ENCODE results near the gene DUSP19. TPM values are rescaled to one million over a fixed set of nuclear protein-coding genes. Genes with fewer than 3 reads are reported as not detected.

Gene DUSP19
- total RNA-seq, 4 donors from 2014 or later: 3.9 to 16.7 (median 8.6) TPM

DNA sequence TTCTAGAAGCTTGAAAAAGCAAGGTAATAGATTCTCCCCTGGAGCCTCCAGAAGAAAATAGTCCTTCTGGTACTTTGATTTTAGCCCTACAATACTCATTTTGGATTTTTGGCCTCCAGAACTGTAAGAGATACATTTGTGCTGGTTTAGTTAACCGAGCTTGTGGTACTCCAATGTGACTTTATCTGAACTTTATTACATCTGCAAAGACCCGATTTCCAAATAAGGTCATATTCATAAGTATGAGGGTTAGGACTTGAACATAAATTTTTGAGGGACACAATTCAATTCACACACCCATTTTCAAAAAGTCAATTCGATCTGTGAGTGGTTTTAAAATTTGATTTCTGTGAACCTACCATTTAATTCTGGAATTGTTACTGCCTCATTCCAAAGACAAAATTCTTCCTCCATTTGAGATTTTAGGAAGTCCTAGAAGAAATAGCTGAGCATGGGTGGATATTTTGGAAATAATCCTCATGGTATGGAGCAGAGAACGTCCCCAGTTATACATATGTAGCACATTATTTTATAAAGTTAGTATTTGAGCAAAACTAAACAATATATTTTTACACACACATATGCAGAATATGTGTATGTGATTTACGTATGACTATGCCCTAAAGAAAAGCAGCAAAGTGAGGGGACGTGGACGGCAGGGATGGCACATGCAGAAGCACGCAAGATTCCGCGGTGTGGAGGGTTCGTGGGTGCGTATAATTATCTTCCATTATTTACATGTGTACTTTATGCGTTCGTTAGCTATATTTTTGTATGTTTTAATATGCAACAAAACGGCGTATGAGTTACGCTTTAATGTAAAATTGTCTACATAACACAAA lies 44.8 kb downstream of the DUSP19 start:
- no peak for TF ChIP-seq CTCF (IDR thresholded peaks at IDR 0.05)
- no peak for TF ChIP-seq EP300 (IDR thresholded peaks at IDR 0.05)
- TF ChIP-seq POLR2A (IDR thresholded peaks at IDR 0.05): no peak
- TF ChIP-seq POLR2AphosphoS5 (IDR thresholded peaks at IDR 0.05): no peak
- Histone ChIP-seq H3K4me1 (peaks cover 0 to 15% (median 4%) of the 10 kb centered on the region in 3 donors), H3K27ac (peak overlapping the region; percentile 82 to 94 (median 87)), H3K9me3 (no peaks in the 10 kb centered on the region), H3K36me3 (no peaks in the 10 kb centered on the region), H3K27me3 (no peaks in the 10 kb centered on the region), H3K4me3 (peak overlapping the region; percentile 77 to 80)
- ATAC-seq: no peak
- 5 to 23% methylated on average over 12 to 17 of the region's 17 CpGs for WGBS, 2 donors (ENCODE audit: low coverage in 1 of 2)

DNA sequence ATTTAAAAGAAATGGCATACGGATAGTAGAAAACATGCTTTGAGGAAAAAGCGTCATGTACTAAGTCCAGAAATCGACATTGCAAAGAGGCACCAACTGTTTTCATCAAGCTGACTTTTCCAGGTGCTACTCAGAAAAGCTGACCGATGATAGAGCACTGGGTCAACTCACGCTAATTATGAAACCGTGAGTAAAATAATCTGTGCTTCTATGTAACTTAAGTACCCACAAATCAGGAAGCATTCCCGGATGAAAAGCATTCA lies 45.3 kb downstream of the DUSP19 start:
- ATAC-seq: peak; percentile 33
- Histone ChIP-seq H3K36me3 (peaks cover 0 to 6% of the 10 kb centered on the region in 2 donors), H3K27me3 (no peaks in the 10 kb centered on the region), H3K4me3 (peak overlapping the region; percentile 77 to 80), H3K9me3 (no peaks in the 10 kb centered on the region), H3K4me1 (peaks cover 0 to 15% (median 4%) of the 10 kb centered on the region in 3 donors), H3K27ac (peak overlapping the region; percentile 82 to 94 (median 87))
- 0% methylated on average over 7 of the region's 7 CpGs; no CpG with 5 or more reads in 1 of the 2 donors for WGBS, 2 donors (ENCODE audit: low coverage in 1 of 2)
- no peak for TF ChIP-seq CTCF (IDR thresholded peaks at IDR 0.05)
- TF ChIP-seq POLR2AphosphoS5 (IDR thresholded peaks at IDR 0.05): no peak
- TF ChIP-seq EP300 (IDR thresholded peaks at IDR 0.05): no peak

DNA sequence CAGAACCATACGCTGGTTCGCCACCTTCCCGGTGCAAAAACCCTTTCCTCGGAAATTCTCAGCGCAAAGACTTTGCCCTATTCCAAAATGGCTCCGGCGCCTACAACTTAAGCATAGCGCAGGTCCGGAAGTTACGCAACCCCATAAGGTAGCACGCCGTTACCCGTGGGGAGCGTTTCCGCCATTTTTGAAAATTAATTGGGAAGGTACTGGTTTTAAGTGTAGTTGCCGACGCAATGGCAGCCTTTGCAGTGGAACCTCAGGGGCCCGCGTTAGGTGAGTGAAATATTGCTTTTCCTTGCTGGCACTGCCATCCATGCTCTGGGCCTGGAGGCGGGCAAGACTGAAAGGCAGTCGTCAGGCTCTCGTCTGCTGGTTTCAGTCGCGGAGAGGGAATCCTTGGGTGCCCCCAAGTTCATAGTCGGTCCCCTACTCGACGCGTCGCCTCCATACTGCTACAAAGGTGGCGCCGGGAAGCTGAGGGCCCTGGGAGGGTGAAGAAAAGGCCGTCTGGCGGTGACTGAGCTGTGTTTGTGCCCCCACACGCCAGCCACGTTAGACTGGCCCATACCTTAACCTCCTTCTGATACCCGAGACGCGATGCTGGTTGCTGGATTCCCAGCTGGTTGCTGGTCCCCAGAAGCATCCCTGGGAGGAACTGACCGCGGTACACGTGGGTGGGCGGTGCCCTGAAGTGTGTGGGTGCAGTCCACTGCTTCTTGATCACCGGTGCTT lies 45.8 kb downstream of the DUSP19 start, which contains the start of gene NUP35:
NUP35 (plus strand) TSS at position 222 of the 735 bp plus-strand sequence; CDS start at position 237, 15 bp downstream.
- no peaks in the 10 kb centered on the region for H3K27me3 ChIP-seq
- peak within 1 kb of the TSS; percentile 82 to 94 (median 87) for H3K27ac ChIP-seq
- WGBS, 2 donors (ENCODE audit: low coverage in 1 of 2): 0% methylated on average over 4 to 12 of the region's 43 CpGs
- H3K36me3 ChIP-seq: peaks cover 0 to 9% of the 10 kb centered on the region in 2 donors
- ATAC-seq: peak; percentile 95
- H3K4me1 ChIP-seq: peaks cover 0 to 15% (median 4%) of the 10 kb centered on the region in 3 donors
- H3K4me3 ChIP-seq: peak within 1 kb of the TSS; percentile 77 to 80
- H3K9me3 ChIP-seq: no peaks in the 10 kb centered on the region
- peak in 1 of 2 donors; percentile 14 for TF ChIP-seq POLR2A (IDR thresholded peaks at IDR 0.05)
- no peak for TF ChIP-seq CTCF (IDR thresholded peaks at IDR 0.05)
- peak; percentile 71 for TF ChIP-seq POLR2AphosphoS5 (IDR thresholded peaks at IDR 0.05)
- no peak for TF ChIP-seq EP300 (IDR thresholded peaks at IDR 0.05)

GRCh38 chr2:183124957-183125255 lies 46.4 kb downstream of the DUSP19 start:
- peak overlapping the region; percentile 77 to 80 for H3K4me3 ChIP-seq
- ATAC-seq: no peak
- no peaks in the 10 kb centered on the region for H3K27me3 ChIP-seq
- TF ChIP-seq CTCF (IDR thresholded peaks at IDR 0.05) (no peak), POLR2AphosphoS5 (IDR thresholded peaks at IDR 0.05) (no peak), POLR2A (IDR thresholded peaks at IDR 0.05) (no peak), EP300 (IDR thresholded peaks at IDR 0.05) (no peak)
- H3K4me1 ChIP-seq: peaks cover 0 to 15% (median 4%) of the 10 kb centered on the region in 3 donors
- H3K36me3 ChIP-seq: peaks cover 0 to 9% of the 10 kb centered on the region in 2 donors
- 0 to 2% methylated on average over 9 to 10 of the region's 10 CpGs for whole genome bisulfite sequencing, 2 donors (ENCODE audit: low coverage in 1 of 2)
- H3K27ac ChIP-seq: peak overlapping the region; percentile 82 to 94 (median 87)
- no peaks in the 10 kb centered on the region for H3K9me3 ChIP-seq

Measured in gastroesophageal sphincter (tissue), 4 donors.